Fibroblast of lung (primary cell): ENCODE measurements around the gene LRG1.

Experiments used
- EZH2 ChIP-seq: IDR thresholded peaks from 2 replicates; pipeline ENCODE4 v1.5.1; 2012; ENCODE audit warnings: low read length, control low read depth, mild to moderate bottlenecking; ENCODE audit errors: missing control alignments
- TF ChIP-seq, protein P1 (sequence below), 2 donors: IDR thresholded peaks in 1 of 2; conservative IDR thresholded peaks in 1 of 2; 1 replicate in 1 of 2; 2 replicates in 1 of 2; pipeline ENCODE4 v1.5.1; 2011 to 2012; ENCODE audit warnings: low read length in 2 of 2, control low read depth in 1 of 2, inconsistent platforms in 1 of 2, low read depth in 1 of 2, mild to moderate bottlenecking in 1 of 2

DNA sequence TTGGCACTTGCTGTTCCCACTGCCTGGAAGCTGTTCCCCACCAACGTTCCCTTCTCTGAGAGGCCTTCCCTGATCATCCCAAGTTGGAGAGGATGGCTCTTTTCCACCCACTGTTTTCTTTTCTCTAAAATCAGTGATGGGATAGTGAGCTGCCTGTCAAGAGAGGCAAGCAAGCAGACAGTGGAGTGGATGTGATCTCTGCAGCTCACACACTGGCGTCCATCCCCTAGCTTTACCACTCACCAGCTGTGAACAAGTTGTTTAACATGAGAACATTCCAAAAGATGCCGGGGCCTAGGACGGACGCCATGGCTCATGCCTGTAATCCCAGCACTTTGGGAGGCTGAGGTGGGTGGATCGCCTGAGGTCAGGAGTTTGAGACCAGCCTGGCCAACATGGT is 47.7 kb upstream of the LRG1 start:
- TF ChIP-seq, protein P1, sequence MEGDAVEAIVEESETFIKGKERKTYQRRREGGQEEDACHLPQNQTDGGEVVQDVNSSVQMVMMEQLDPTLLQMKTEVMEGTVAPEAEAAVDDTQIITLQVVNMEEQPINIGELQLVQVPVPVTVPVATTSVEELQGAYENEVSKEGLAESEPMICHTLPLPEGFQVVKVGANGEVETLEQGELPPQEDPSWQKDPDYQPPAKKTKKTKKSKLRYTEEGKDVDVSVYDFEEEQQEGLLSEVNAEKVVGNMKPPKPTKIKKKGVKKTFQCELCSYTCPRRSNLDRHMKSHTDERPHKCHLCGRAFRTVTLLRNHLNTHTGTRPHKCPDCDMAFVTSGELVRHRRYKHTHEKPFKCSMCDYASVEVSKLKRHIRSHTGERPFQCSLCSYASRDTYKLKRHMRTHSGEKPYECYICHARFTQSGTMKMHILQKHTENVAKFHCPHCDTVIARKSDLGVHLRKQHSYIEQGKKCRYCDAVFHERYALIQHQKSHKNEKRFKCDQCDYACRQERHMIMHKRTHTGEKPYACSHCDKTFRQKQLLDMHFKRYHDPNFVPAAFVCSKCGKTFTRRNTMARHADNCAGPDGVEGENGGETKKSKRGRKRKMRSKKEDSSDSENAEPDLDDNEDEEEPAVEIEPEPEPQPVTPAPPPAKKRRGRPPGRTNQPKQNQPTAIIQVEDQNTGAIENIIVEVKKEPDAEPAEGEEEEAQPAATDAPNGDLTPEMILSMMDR (conservative IDR thresholded peaks at IDR 0.05 in 1 of 2, IDR thresholded peaks at IDR 0.05 in 1 of 2; ENCODE audit: low read depth in 1 of 2, low read length in 2 of 2), result no peak
- no peak for TF ChIP-seq EZH2
